HuH-7 (cell line): ENCODE data around the gene DNAJA1.

Experiments used
- DNase-seq: peaks from one replicate; pipeline ENCODE4 v3.0.0; 2011; ENCODE audit warnings: low spot score

Gene DNAJA1

DNA sequence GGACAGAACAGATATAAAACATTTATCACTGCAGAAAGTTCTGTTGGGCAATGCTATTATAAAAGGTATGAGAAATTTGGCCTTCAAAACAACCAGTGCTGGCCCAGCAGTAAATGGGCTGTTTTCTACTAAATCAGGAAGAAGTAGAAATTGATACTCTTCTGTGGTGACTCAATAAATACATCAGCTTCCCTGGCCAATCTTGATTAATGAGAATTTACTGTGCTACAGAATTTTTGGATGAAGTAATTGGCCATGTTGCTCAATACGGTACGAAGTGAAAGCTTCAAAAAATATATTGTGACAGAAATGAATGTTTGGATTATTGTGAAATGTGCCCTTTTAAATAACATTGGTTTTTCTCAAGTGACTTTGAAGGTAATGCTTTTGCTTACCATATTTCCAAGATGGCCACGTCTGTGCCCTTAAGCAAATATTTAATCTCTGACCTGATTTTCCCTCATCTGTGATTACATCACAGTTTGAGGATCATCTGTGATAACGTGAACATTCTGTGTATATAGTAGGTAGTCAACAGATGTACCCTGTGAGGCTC lies 4.2 kb downstream of the DNAJA1 start:
- DNase-seq: peak; percentile 21

DNA sequence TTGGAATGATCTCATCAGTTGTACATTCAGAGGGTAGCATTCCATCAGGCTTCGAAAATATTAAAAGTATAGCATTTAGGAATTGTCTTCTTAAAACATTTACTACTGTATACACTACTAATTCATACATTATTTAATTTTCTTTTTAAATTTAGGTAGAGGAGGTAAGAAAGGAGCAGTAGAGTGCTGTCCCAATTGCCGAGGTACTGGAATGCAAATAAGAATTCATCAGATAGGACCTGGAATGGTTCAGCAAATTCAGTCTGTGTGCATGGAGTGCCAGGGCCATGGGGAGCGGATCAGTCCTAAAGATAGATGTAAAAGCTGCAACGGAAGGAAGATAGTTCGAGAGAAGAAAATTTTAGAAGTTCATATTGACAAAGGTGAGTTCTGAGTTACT lies 5.2 kb downstream of the DNAJA1 start:
- no peak for DNase-seq

DNA sequence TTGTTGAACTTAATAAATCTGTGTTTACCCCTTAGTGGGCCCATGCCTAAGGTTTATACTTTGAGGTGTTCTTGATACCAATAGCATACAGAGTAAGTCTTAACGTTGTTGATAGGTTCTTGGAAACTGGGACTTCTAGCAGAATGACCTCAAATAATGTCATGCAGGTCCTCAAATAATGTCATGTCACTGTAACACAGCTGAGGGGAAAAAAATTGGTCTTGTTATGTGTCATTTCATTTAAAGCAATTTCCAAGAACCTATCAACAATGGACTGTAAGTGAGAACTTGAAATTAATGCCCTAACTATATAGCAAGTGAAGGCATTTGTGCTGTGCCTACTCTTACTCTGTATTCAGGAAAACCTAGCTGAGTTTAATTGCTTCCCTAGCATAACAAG lies 7.2 kb downstream of the DNAJA1 start:
- DNase-seq: no peak

DNA sequence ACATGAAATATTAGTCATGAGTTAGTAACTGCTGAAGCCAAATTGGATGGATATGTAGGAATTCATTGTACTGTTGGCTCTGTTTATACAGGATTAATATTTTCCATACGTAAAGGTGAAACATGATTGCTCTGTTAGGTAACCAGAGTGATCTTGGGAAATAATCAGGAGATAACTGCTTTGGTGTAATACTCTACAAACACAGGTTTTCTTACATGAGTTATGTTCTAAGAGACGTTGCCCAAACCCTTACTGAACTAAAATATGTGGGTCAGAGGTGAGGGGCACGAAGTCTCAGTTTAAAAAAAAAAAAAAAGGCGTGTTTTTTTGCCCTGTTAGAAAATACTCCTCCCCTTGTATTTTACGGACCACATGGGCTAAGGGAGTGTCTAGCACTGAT lies 7.8 kb downstream of the DNAJA1 start:
- no peak for DNase-seq

DNA sequence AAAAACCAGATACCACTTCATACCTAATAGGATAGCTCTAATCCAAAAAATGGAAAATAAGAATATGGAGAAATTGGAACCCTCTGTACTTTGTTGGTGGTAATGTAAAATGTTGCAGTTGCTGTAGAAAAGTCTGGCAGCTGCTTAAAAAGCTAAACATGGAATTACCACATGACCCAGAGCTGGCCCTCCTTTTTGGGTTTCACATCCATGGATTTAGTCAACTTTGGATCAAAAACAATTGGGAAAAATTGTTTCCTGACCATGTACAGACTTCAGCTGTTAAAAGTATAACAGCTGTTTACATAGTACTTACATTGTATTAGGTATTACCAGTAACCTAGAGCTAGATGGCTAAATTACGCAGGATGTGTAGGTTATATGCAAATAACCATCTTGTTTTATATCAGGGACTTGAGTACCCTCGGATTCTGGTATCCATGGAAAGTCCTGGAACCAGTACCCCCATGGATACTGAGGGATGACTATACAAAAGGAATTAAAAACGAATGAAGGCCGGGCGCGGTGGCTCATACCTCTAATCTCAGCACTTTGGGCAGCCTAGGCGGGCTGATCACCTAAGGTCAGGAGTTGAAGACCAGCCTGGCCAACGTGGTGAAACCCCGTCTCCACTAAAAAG lies 15.8 kb downstream of the DNAJA1 start:
- no peak for DNase-seq

DNA sequence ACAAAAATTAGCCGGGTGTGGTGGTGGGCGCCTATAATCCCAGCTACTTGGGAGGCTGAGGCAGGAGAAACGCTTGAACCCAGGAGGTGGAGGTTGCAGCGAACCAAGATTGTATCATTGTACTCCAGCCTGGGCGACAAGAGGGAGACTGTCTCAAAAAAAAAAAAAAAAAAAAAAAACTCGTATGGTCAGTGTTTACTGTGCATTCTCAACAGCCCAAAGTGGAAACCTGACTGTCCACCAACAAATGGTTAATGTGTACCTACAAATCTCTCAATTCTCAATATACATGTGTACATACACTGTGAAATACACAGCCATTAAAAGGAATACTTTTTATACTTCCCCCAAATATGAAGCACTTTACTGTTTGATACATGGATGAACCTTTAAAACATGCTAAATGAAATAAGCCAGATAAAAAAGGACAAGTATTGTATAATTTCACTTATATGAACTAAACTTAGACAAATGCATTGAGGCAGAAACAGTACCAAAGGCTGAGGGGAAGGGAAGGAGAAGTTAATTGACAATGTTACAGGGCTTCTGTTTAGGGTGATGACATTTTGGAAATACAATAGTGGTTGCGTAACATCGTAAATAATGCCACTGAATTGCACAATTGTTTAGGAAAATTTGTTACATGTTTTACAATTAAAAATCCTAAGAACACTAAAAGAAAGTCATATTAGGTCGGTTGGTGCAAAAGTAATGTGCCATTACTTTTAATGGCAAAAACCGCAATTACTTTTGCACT lies 16.5 kb downstream of the DNAJA1 start:
- DNase-seq: no peak

DNA sequence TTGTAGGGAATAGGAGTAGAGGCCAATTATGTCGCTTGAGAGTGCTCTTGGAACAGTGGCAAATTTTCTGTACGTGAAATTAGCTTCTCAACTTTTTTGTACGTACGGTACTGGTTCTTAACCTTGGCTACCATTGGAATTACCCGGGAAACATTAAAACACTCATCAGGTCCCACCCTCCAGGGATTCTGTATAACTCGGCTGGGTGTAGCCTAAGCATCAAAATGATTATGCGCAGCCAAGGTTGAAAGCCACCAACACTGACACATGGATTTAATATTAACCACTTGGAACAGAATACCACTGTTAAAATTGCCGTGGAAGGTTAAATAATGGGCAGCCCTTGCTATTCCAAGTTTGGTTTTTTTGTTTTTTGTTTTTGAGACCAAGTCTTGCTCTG lies 17.4 kb downstream of the DNAJA1 start:
- no peak for DNase-seq

DNA sequence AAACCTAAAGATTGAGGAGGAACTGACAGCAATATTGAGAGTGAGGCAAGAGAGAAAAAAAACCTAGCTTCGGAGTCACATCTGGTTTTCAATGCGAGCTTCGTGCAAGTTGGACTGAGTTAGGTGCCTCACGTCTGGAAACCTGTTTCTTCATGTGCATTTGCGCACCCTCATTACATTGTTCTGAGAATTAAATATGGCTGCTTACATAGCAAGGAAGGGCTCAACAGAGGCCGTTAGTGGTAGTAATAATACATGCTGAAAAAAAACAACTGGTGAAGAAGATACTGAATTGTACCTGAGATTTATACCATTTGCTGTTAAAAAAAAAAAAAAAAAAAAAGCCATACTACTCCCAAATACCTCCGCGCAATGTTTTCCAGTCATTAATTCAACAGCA lies 18.6 kb downstream of the DNAJA1 start:
- DNase-seq: no peak

DNA sequence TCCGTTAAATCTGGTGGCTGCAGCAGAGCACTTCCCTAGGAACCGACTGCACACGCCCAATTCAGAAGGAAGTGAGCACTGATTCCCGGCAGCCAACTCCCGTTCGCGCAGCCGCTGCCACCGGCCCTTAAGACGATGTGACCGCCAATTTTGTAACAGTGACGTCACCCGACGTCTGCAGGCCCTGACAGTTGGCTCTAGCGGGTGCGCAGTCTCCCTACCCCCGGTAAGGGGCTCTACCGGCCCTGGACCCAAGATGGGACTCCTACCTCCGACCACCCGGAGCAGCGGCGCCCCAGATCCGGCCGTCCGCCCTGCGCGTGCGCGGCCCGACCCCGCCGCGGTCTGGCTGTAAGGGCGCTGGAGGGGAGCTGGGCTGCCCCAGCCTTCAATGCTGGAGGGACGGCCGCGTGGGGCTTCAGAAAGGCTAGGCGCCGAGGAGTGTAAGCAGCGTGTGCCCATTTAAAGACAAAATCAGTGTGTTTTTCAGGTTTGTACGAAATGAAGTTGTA lies 19.1 kb downstream of the DNAJA1 start:
- DNase-seq: peak; percentile 44

DNA sequence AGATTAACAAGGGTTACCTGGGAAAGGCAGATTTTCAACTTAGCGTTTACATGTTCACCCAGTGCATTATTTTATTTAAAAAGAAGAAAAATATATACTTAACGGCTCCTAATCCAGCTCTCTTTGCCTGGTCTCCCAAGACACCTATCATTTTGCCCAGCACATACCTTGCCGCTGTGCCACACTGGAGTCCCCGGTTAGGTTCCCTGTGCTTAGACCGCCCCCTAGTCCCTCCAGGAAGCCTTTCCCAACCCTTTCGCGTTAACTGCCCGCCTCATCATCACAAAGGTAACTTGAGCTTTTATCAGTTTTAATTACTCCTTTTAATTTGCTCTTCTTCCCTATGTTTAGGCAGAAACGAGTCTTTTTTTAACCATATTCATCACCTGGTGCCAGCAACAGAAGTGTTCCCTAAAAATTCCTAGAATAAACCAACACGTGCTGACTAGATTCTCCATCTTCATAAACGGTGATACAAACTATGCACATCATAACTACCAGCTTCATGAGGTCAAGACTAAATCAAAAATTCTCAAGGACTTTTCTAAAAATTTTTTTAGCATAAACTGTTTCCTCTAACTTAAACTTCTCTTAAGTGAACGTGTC lies 19.7 kb downstream of the DNAJA1 start:
- peak; percentile 67 for DNase-seq

DNA sequence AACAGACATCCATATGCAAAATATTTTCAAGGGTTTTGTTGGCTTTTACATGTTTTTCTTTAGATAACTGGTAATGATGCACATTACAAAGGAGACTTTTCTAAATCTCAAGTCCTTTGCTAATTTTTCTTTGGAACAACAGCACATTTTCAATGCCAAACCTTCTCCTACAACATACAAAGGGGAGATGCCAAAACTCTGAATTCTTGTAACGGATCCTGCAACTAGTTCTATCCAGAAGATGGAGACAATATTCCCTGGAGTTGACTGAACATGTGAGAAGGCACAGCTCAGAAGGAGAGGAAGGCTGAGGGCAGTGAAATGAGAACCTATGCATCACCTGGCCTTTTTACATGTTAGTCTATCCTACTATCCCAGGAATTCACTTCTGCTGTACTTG lies 21.0 kb downstream of the DNAJA1 start:
- no peak for DNase-seq

DNA sequence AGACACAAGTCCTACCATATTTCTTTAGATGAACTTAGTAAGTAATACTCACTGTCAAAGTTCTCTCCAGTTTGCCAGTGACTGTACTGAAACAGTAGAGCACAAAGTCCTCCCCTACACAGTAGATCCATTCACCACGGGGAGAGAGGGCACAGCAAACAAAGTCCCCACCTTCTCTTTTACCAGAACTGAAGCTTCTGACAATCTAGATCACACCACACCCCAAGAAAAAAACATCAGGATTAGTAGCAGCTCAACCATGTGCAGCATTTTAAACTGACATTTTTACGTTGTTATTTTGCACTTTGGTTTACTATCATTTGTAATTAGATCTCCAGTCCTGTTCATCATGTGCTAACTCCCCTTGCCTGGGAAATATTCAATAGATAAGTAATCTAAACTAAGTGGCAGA lies 23.0 kb downstream of the DNAJA1 start:
- DNase-seq: no peak

DNA sequence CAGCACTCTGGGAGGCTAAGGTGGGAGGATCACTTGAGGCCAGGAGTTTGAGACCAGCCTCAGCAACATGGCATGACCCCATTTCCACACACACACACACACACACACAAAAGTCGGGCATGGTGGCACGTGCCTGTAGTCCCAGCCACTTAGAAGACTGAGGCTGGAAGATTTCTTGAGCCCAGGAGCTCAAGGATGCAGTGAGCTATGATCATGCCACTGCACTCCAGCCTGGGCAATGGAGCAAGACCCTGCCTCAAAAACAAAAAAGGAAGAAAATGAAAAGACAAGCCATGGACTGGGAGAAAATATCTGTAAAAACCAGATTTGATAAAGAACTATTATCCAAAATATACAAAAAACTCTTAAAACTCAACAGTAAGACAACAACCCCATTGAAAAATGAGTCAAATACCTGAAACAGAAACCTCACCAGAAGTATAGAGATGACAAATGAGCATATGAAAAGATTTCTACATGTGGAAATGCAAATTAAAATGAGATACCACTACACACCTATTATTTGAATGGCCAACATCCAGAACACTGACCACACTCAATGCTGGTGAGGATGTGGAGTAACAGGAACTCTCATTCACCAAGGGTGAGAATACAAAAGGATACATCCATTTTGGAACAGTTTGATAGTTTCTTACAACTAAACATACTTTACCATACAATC lies 24.7 kb downstream of the DNAJA1 start:
- DNase-seq: no peak

DNA sequence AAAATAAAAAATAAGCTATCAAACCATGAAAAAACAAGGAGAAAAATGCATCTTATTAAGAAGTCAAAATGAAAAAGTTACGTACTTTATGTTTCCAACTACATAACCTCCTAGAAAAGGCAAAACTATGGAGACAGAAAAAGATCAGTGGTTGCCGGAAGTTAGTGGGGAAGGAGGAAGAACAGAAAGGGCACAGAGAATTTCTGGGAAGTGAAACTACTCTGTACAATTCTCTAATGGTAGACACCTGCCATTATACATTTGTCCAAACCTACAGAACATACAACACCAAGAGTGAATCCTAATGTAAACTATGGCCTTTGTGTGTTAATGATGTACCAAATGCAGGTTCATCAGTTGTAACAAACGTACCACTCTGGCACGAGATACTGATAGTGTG lies 26.1 kb downstream of the DNAJA1 start:
- no peak for DNase-seq

DNA sequence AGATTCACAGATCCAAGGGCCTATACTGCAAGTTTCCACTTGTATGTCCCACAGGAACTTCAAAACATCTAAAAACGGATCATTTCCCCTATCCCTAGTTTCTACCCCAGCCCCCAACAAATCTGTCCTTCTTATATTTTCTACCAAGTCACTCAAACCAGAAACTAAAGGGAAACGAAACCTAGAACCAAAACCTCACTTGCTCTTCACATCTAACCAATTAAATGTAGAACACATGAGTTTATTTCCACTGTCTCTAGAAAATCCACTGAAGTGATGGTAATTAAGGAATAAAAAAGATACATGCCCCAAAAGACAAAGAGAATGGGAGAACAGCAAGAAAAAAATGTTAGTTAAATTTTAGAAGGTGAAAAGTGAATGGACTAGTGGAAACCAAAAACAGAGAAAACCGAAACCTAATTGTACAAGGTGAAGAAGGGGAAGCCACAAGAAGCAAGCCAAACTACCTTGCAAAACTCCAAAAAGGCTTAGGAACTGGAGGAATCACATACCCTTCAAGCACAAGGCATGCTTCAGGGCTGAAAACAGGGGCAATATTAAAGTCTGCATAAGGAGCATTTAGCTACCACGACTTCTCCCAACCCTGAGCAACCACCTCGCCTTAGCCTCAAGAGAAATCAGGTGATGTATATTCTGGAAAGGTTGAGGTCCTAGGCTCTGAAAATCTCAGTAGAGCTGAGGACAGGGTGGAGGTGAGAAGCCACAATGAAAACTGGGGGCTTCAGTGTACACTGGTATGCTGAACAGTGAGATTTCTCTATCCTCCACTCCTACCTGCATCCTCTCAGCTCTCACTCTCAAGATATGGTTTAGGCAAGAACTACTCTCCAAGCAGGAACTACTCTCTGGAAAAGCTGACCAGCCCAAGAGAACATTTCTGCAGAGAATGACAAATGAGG lies 40.3 kb downstream of the DNAJA1 start:
- no peak for DNase-seq

DNA sequence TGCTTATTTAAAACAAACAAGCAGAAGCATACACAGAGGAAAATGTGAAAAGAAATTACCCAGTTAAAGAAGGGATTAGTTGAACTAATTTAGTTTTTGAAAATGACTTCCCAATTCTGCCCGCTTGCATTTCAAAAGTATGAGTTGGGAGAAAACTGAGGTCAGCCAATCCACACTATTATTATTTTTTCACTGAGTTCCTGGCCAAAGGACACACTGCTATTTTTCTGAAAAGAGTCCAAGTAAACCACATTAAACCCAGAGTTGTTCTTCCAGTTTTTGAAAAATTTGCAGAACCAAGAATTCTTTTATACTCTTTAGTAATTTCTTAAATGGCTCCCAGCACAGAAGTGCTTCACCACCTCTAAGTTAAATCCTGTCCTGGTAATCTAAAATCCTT lies 43.9 kb downstream of the DNAJA1 start:
- no peak for DNase-seq

DNA sequence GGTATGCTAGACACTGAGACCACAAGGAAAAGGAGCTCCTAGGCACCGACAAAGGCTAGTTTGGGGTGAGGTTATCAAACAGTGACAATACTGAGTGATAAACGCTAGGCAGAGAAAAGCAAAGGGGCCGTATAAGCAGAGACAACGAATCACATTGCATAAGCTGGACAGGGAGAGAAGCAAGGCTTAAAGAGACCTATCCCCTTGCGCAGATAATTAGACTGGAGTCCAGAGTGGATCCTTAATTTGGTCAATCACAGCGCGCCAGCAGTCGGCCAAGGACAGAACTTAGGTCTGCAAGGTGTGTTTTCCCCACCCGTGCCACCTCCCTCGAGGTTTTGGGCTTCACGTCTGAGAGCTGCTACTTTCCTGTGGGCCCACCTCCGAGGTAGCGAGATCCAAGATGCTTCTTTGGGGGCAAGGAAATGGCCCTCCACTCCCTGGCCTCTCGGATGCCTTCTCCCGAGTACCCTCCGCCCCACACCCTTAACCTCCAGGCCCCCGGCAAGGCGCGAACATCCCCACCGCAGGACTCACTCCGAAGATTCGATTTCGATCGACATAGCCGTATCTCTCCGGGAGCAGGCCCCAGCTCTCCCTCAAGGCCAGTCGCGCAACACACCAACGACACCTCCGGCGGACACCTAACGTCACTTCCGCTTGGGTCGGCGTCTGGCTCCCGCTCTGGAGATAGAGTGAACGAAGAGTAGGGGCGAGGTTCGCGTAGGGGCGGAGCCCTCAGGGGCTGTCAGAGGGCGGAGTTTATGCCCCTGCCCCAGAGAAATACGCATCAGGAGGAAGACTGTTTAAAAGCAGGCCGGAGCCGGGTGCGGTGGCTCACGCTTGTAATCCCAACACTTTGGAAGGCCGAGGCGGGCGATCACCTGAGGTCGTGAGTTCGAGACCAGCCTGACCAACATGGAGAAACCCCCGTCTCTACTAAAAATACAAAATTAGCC lies 51.3 kb downstream of the DNAJA1 start, which contains the start of gene SMU1:
SMU1 (minus strand) TSS at position 629 of the 959 bp plus-strand sequence; CDS start at position 563, 66 bp downstream.
- DNase-seq: peak; percentile 83

DNA sequence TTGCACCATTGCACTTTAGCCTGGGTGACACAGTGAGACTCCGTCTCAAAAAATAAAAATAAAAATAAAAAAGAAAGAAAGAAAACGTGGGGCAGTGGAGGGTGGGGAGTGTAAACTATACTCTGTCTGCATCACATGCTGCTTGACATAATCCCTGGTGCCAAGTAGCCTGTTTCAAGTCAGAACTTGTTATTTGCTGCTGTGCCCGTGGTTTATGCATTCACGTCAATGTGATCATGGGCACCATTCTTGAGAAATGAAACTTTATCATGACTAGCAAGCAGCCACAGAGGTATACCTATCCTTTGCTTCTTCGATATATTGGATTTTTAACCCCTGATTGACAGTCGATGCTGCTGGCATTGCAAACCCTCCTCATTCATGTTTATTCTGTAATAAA lies 55.5 kb downstream of the DNAJA1 start:
- DNase-seq: no peak

DNA sequence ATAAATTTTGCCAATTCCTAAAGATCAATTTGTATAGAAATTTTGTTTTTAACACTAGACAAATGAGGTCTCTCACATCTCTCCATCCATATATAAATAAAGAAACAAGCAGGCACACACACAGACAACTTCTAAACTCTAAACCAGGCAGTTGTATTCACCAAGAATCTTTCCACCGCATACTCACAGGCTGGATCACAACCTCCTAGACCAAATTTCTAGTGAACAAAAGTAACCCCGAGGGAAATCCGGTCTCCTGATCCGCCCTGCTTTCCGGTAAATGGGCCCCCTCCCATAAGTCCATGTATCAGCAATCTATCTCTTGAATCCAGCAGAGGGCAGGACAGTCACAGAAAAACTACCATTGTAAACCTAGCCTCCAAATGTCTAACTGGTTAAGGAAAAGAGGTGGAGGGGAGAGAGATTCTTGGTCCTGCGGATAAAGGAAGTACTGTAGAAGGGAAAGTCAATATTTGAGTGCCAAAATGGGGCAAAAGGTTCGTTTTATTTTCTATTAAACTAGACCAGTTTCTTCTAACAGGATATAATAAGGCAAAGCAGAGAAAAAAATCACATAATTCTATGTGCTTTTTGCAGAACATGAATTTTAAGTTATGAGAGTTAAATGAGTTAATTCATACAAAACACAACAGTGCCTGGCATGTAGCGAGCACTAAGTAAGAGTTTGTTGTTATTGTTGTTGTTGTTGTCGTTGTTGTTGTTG lies 56.2 kb downstream of the DNAJA1 start:
- peak; percentile 77 for DNase-seq
